ENCODE measurements around the gene MFAP5.
"Not testable (repeated sequence)": the region's sequence is repeated elsewhere in the genome, so short reads cannot be mapped to it uniquely, and the experiment has no call there.

The MFAP5 gene

DNA sequence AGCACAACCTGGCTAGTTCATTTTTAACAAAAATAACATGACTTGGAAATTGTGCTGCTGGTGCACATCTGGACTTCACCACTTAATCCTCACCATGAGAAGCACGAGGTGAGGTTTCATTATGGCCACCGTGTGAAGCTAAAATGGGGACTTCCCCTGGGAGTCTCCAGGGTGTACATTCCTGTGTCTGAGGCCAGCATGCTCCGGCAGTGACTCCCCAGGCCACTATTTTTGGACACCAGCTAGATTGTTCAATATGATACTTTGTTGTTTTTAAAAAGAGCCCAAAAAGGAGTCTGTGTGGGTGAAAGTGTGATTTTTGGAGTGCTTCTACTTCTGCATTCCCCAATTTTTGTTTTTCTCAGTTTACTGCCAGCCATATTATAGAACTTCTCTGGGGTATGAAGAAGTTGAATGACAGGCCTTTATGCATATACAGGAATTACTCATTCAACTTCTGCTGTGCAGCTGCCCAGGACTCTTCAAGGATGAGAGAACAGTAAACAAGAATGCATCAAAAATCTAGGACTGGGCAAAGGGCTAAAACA is 33.1 kb downstream of the MFAP5 start:
- DNase-seq (ENCODE audit: low read depth in 2 of 2), result no peak

DNA sequence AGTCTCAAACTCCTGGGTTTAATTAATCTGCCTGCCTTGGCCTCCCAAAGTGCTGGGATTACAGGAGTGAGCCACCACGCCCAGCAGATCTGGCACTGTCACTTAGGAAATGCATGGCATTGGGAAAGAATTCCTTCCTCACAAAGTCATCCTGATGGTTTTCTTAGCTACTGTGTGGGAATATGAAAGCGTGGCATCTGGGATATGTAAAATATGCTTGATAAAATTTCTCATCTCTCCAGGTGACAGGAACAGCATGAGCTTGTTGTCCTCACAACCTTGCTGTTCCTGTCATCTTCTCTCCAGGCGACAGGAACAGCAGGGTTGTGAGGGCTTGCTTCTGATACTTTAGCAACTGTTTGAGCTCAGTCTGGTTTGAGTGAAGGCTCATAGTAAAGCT is 33.9 kb downstream of the MFAP5 start:
- DNase-seq (ENCODE audit: low read depth in 2 of 2), result no peak

GRCh38 chr12:8624750-8625149 is 37.9 kb downstream of the MFAP5 start:
- not testable (repeated sequence) for DNase-seq (ENCODE audit: low read depth in 2 of 2)

GRCh38 chr12:8622646-8623045 is 40.0 kb downstream of the MFAP5 start:
- no peak for DNase-seq (ENCODE audit: low read depth in 2 of 2)

GRCh38 chr12:8615206-8615605 is 47.4 kb downstream of the MFAP5 start:
- no peak for DNase-seq (ENCODE audit: low read depth in 2 of 2)

- not testable (repeated sequence) for DNase-seq (ENCODE audit: low read depth in 2 of 2)
Measured at GRCh38 chr12:8613881-8614280, 48.7 kb downstream of the MFAP5 start.

DNA sequence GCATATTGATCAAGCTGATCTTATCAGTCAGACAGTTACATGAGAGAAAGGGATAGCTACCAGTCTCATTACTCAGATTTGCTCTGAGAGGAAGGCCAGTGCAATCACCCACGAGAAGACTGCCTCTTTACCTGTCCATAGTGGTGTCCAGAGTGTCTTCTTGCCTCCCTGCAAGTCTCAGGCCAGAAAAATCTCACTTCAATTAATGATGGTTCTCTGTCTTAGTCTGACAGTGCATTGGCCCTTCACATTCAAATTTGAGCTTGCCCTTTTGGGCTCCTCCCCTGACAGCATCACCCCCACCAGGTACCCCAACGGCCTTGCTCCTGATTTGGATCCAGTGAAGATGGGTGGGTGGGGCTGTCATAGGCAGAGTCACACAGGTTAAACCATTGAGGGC is 50.0 kb downstream of the MFAP5 start, which contains the start of gene AICDA:
Gene AICDA (minus strand): TSS at position 231 of the 400 bp plus-strand sequence. CDS start 92 bp downstream, at position 139.
- no peak for DNase-seq (ENCODE audit: low read depth in 2 of 2)

GRCh38 chr12:8609061-8609570 is 53.5 kb downstream of the MFAP5 start:
- peak; percentile 2 to 4 for DNase-seq (ENCODE audit: low read depth in 2 of 2)

DNA sequence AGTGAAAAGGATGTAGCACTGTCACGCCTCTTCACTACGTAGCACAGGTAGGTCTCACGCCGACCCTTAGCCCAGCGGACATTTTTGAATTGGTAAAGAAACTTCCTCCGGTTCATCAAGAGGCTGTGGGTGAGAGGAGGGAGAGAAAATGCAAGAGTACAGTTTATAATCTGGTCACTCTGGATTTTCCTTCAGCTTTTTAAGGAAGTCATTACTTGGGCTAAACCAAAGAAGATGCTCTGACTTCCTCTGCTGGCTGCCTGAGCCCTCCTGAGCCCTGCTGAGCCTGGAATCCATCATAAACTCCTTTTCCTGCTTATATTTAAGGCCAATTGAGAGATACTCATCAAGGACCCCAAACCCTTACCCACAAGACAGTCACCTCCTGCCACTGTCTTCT is 55.7 kb downstream of the MFAP5 start:
- no peak for DNase-seq (ENCODE audit: low read depth in 2 of 2)

- DNase-seq (ENCODE audit: low read depth in 2 of 2), result no peak
Measured at GRCh38 chr12:8605057-8605456, 57.6 kb downstream of the MFAP5 start.

DNA sequence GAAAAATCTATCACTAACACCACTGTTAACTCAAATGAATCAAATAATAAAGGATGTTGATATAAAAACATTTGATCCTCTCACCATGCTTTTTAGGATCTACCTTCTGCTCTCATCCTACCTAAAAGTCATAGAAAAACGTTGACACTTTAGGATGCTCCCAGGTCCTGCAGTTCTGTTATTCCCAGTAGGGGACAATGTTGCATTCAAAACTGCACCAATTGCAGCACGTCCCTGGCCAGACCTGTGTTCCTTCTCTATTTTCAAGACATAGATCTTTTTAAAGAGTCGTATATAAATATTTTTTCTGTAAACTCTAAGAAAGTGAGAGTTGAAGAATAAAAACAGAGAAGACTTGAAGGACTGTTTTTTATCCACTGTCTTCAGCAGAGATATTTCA is 58.8 kb downstream of the MFAP5 start:
- DNase-seq (ENCODE audit: low read depth in 2 of 2), result no peak

DNA sequence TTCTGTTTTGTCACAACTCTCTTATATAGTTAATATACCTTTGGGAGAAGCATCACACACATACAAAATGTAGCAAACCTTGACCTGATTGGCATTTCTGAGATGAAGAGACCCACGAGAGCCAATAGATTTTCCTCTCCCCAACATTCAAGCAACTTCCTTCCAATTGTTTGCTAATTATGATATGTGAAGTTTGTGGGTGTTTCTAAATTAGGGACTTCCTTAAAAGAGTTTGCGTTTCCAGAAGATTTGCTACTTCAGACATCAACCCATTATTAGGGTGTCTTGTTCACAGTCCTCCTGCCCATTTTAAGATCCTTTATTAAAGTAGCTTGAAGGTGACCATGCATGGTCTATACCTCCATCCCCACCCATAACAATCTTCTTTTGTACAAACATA is 59.3 kb downstream of the MFAP5 start:
- no peak for DNase-seq (ENCODE audit: low read depth in 2 of 2)

GRCh38 chr12:8596561-8596960 is 66.1 kb downstream of the MFAP5 start:
- DNase-seq (ENCODE audit: low read depth in 2 of 2), result no peak

Measured in fibroblast of skin of left quadriceps (primary cell).